Amygdala (tissue), 56 donors: Measurements from ENCODE around the gene CSRNP3.
A peak's percentile ranks its signal among the peaks of the same experiment; 100 is the strongest.
"Not testable (repeated sequence)": the region's sequence is repeated elsewhere in the genome, so short reads cannot be mapped to it uniquely, and the experiment has no call there.

Source experiments
- DNase-seq, 56 donors: peaks; one replicate each; lab custom pipeline; 2025; lab: John Stamatoyannopoulos, UW

The CSRNP3 gene

GRCh38 chr2:165582863-165583506, 113.5 kb downstream of the CSRNP3 start:
- DNase-seq = peak in 7 of 56 donors; percentile 1 to 7 (median 2)

DNA sequence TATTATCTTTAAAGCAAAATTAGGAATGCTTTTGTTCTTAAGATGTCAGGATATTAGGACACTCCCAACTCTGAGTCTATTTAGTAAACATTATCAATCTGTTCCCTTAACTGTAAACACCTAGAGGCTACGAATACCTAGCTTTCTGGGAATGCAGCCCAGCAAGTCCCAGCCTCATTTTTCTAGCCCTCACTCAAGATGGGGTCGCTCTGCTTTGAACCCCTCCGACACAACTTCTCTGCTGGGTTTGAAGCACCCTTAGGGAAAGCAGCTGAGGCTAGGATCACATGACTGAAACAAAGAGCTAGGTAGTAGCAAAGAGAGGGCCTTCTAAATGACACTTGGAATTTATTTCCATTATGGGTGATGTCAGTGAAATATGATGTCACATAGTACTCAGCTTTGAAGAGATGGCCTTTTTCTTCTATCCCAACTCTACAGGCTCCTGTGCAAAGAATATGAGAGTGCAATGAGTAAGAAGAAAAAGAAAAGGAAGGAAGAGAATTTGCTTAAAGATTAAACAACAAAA, 114.7 kb downstream of the CSRNP3 start:
- DNase-seq = no peak

DNA sequence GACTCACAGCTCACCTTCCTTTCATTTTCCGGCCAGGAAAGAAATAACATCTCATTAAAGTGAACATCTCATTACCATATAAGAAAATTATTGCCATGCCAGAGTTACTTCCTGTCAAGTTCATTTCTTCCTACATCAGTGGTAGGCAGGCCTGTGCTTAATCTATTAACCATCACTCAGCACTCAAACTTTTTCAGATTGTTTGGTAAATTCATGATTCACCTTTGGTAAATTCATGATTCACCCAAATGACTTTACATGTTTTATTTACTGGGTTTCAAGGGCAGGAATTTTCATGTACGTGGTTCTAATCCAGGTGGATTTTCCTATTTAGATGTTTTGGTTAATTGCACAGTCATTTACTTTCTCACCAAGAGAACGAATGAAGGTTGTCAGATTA, 116.5 kb downstream of the CSRNP3 start:
- no peak for DNase-seq

DNA sequence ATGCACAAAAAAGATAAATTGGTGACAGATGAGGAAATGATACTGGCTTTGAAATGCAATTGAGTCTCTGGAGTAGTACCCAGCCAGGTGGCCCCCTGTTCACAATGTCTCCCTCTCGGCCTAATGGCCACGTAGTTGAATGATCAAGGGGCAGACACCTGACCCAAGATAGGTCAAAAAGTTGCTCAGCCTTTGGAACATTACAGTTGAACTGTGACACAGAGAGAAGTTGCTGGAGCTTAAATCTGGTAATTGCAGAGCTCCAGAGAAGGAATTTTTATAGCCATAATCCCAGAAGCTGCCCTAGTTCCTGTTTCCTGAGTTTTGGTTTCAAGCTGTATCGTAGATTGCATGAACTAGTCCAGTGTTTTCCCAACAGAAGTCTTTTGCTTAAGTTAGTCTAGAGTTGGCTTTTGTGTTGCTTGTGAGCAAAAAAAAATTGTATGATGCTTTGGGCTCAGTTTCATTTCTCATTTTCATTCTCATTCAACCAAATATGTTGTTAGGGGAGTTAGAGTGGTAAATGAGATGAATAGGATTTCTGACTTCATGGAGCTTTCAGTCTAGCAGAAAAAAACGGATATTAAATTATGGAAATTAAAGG, 117.9 kb downstream of the CSRNP3 start:
- no peak for DNase-seq

GRCh38 chr2:165590999-165591398, 121.5 kb downstream of the CSRNP3 start:
- not testable (repeated sequence) for DNase-seq

GRCh38 chr2:165593081-165593480, 123.6 kb downstream of the CSRNP3 start:
- no peak for DNase-seq

GRCh38 chr2:165594231-165594934, 124.9 kb downstream of the CSRNP3 start:
- DNase-seq = no peak

- DNase-seq = no peak
These were observed 125.4 kb downstream of the CSRNP3 start for GRCh38 chr2:165594935-165595255.

- DNase-seq = no peak
These were observed 127.3 kb downstream of the CSRNP3 start for GRCh38 chr2:165596788-165597187.

- no peak for DNase-seq
These were observed 131.8 kb downstream of the CSRNP3 start for GRCh38 chr2:165601065-165601830.

DNA sequence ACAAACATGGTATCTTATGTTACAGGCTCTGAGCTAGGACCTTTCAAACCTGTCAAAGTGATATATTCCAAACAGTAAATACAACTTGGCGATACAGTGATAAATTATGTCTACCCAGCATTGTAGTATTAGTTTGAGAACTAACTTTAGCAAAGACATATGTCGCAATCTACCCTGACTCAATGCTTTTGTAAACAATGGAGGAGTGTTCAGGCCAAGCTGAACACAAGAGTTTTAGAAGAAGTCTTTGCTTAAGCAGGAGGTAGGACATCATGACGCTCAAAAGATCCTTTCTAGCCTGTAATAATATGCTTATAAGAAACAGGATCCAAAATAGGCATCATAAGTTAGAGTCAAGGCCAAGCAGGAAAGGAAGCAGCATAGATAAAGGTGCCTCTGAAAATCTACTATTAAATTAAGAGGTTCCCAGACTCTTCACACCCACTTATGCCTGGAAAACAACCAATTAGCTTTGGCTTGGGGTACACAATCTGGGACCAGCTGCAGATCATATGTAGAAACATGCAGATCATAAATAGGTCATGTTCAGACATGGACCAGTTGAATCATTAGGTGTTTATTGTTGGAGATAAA, 132.5 kb downstream of the CSRNP3 start:
- DNase-seq = no peak

- no peak for DNase-seq
These were observed 140.2 kb downstream of the CSRNP3 start for GRCh38 chr2:165609672-165610071.

DNA sequence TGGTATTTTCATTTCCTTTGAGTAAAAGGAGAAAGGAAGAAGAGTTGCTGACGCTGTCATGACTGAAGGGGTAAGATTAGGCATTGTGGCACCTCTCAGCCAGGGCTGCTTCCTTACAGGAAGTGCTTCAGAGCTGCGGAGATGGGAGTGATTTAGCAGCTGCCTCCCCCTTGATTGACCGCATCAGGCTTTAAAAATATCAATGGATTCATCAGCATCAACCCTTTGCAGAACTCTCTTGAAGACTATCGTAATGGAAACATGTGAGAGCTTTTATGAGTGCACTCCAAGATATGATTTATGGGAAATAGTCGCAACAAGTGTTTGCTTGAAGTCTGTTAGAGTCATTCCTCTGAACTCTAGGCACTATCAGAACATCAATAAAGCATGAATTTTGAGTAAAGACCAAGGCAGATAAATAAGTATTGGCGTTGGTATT, 141.1 kb downstream of the CSRNP3 start:
- DNase-seq = no peak

- DNase-seq = no peak
These were observed 148.4 kb downstream of the CSRNP3 start for GRCh38 chr2:165617741-165618481.

GRCh38 chr2:165618806-165619205, 149.3 kb downstream of the CSRNP3 start:
- no peak for DNase-seq

DNA sequence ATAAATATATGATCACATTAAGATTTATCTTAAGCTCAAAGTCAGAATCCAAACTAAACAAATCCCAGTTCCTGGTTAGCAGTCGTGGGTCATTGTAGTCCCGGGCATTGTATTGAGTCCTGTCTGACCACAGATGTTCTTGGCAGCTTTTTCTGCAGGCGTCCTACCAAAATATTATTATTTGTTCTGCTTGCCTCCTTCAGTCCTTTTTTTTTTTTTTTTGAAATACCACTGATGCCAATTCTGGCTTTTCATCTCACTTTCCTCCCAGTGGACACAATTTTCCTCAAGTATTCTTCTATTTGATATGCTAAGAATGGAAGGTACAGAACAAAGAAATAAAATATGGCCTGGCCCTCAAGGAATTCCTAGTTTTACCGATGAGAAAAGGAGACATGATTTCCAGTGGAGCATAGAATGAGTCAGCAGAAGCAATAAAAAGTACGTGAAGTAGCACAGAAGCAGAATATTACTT, 151.6 kb downstream of the CSRNP3 start:
- DNase-seq = no peak

- no peak for DNase-seq
These were observed 153.7 kb downstream of the CSRNP3 start for GRCh38 chr2:165623161-165623560.

GRCh38 chr2:165623783-165624469, 154.4 kb downstream of the CSRNP3 start:
- no peak for DNase-seq

GRCh38 chr2:165624470-165624800, 154.9 kb downstream of the CSRNP3 start:
- no peak for DNase-seq
